Measurements from ENCODE around the gene TAPBP.
A peak's percentile ranks its signal among the peaks of the same experiment; 100 is the strongest.
"Not testable (repeated sequence)": the region's sequence is repeated elsewhere in the genome, so short reads cannot be mapped to it uniquely, and the experiment has no call there.

The TAPBP gene

DNA sequence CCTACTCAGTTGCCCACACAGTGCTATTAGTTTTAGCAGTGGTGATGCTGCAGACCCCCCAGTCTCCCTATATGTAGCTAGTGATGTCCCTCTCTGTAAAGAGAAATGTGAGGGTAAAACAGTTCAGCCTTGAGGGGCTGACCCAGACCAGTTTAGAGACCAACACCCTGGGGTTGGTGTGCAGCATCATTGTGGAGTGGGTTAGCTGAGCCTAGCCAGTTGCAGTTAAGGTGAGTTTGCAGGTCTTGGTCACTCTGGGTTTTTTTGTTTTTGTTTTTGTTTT lies 37.4 kb downstream of the TAPBP start:
- DNase-seq (ENCODE audit: low read depth), result no peak

DNA sequence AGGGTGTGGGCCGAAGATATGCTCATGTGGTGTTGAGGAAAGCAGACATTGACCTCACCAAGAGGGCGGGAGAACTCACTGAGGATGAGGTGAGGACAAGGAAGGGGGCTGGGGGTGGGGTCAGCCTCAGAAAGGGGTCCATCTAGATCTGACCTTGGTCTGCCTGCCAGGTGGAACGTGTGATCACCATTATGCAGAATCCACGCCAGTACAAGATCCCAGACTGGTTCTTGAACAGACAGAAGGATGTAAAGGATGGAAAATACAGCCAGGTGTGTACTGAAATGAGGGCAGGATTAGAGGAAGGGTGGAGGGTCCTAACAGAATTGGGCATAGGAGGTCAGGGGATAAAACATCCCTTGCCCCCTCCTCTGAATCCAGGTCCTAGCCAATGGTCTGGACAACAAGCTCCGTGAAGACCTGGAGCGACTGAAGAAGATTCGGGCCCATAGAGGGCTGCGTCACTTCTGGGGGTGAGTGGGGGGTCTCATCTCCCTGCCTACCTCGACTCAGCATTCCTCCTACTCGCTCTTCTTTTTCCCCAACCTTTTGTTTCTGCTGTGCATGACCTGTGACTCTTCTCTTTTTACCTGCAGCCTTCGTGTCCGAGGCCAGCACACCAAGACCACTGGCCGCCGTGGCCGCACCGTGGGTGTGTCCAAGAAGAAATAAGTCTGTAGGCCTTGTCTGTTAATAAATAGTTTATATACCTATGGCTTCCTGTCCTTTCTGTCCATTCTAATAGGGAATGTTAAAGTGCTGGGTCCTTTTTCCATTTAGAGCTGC lies 37.9 kb downstream of the TAPBP start:
- not testable (repeated sequence) for DNase-seq (ENCODE audit: low read depth)

DNA sequence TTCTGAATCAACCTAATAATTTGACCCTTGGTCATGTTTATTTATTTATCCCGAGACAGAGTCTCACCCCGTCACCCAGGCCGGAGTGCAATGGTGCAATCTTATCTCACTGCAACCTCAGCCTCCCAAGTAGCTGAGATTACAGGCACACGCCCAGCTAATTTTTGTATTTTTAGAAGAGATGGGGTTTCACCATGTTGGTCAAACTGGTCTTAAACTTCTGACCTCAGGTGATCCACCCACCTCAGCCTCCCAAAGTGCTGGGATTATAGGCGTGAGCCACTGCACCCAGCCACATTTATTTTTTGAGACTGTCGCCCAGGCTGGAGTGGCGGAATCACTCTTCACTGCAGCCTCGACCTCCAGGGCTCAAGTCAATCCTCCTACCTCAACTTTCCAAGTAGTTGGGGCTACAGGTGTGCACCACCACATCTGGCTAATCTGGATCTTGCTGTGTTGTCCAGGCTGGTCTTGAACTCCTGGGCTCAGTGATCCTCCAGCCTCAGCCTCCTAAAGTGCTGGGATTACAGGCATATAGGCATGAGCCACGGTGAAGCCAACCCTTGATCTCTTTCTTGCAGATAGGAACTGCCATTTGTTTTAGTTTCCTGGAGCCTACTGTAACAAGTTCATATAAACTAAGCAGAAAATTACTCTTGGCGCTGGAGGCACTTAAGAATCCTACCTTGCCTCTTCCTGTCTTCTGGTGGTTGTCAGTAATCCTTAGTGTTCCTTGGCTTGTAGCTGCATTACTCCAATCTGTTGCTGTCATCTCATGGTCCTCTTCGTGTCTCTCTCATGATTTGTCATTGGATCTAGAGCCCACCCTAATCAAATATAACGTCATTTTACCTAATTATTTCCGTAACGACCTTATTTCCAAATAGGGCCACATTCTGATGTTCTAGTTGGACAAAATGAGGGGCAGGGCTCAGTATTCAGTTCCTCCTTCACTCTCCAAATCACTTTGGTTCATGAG lies 39.7 kb downstream of the TAPBP start:
- no peak for DNase-seq (ENCODE audit: low read depth)

DNA sequence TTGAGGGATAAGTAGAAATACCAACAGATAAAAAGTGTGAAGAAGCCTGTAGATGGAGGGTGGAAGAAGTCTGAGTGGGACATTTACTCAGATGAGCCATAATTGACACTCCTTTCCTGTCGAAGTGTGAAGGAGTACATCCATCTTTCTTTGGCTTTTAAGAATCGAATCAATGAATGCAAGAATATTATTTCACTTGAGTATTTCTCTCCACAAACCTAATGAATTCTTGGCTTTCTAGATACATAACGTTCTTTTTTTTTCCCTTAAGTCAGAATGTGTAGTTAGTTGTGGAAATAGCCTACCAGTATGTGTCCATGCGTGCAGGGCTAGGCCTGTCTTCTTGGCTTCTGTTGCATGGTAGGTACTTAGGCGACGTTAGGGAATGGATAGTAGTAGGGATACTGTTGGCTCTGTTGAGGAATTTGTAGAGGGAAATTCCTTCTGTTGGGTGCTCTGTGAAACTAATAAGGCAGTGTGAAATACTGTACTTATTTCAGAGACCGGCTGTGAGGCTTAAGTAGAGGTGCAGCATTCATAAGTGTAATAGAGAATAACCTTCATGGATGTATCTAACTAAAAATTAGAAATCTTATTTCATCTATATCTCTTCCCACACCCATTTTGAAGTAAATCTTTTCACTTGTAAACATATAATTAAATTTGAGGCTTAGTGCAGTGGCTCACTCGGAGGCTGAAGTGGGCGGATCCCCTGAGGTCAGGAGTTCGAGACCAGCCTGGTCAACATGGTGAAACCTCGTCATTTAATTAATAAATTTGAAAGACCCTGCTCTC lies 40.6 kb downstream of the TAPBP start:
- no peak for DNase-seq (ENCODE audit: low read depth)

DNA sequence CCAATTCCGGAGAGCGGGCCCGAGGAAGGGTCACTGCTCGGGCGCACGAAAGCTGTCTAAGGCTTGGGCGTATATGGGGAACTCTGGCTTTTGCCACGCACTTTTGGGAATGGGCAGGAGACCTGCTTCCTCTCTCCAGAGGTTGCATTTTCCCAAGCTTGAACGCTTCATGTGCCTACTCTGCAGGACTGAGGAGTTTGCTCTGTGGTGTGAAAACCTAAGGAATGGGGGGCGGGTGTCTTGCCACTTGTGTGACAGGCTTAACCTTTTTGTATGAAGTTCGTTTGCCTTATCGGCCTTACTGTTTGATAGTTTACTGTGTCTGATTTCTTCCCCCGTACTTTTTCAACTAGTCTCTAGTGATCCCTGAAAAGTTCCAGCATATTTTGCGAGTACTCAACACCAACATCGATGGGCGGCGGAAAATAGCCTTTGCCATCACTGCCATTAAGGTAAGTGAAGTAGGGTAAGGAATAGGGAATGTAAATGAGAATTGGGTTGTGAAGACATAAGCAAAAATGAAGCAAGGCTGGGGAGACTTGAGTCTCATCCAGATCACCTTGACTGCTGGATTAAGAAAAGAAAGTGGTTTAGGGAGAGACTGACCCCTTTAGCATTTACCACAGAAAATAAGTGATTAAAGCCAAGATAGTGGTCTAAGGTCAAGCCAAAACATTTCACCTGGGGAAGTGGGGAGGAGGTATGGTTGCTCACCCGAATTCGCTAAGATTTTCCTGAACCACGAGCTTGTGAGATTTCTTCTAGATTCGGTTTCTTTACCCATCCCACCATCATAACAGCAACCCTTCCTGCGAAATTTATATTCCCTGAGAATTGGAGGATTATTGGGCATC lies 41.4 kb downstream of the TAPBP start:
- no peak for DNase-seq (ENCODE audit: low read depth)

DNA sequence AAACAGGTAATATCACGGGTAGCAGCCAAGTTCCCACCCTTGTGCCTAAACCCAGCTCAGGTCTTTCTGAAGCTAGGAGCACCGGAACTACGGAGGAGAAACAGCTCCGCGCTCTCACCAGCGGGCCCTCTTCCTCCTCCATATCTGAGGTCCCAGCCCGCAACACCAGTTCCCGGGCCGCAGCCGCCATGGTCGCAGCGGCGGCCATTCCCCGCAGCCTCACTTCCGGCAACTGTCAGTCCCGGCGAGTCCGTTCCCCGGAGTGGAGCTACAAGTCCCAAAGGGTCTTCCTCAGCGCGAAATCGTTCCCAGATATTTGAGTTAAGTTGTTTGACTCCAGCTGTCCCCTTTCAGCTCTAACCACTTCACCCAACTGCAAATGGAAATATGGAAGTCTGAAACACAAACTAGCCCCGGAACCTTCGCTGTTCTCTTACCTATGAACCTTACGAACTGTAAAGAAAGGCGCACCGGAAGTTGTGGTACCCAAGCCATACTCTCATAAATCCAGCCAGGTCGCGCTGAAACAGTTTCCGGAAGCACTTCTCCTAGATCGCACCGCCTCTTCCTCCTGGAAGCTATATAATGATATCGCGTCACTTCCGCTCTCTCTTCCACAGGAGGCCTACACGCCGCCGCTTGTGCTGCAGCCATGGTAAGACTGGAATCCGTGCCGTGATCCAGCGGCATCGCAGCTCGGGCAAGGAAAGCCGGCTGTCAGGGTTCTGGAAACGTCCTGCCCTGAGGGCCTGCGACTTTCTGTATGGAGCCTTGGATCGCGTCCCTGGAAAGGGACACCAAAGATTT lies 42.2 kb downstream of the TAPBP start, which contains the start of the genes RPS18 and VPS52:
TSS of gene RPS18 (plus strand) at position 608 of the 807 bp plus-strand sequence. CDS start at position 653, 45 bp downstream.
TSS of gene VPS52 (minus strand) at position 409 of the 807 bp plus-strand sequence. CDS start at position 208, 201 bp downstream.
- DNase-seq (ENCODE audit: low read depth), result peak; percentile 98

DNA sequence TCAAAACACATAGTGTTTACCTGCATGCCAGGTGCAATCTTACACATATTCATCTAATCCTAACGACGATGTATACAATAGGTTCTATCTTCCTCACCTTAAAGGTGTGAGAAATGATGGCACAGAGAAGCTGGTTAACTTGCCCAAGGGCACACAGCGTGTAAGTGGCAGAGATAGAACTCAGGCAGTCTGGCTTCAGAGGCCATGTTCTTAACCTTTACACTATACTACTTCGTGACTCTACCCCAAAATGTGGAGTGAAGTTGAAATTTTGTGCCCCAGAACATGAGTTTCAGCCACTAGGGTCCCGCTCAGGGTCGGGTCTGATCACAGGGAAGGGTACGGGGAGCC lies 42.8 kb downstream of the TAPBP start:
- DNase-seq (ENCODE audit: low read depth), result no peak

DNA sequence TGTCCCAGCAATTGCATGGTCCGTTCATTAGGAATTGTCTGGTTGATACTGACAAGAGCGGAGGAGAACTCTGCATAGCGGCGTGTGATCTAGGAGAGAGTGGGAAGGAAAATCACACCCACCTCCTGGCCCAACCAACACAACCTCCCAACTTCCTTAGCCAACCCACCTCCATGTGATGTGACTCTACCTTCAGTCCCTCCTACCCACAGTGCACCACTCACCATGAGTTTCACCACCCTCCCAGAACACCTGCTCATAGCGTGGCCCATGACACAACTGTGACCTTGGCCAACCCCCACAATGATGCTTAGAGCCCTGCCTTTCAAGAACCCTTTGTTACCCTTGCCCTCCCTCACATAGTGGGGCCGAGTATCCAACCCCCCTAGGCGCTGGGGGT lies 49.9 kb downstream of the TAPBP start:
- DNase-seq (ENCODE audit: low read depth), result no peak

DNA sequence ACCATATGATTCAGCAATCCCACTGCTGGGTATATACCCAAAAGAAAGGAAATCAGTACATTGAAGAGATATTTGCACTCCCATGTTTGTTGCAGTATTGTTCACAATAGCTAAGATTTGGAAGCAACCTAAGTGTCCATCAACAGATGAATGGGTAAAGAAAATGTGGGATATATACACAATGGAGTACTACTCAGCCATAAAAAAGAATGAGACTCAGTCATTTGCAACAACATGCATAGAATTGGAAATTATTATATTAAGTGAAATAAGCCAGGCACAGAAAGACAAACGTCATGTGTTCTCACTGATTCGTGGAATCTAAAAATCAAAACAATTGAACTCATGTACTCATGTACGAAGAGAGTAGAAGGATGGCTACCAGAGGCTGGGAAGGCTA lies 51.4 kb downstream of the TAPBP start:
- not testable (repeated sequence) for DNase-seq (ENCODE audit: low read depth)

DNA sequence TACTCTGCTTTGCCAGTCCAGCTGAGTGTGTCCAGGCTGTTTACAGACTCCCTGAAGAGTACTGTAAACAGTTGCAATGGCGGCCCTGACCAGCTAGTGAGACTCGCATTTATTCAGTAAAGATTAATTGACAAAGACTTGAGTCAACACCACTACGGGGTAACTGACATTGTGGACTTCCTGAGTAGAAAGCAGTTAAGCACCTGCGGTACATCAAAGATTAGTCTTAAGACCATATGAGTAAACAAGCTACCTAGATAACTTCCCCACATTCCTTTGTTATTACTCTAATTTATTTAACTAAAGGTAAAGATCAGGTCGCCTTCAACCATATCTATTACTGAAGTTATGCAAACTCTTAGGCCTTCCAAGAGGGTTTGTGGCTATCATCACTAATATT lies 54.8 kb downstream of the TAPBP start:
- no peak for DNase-seq (ENCODE audit: low read depth)

DNA sequence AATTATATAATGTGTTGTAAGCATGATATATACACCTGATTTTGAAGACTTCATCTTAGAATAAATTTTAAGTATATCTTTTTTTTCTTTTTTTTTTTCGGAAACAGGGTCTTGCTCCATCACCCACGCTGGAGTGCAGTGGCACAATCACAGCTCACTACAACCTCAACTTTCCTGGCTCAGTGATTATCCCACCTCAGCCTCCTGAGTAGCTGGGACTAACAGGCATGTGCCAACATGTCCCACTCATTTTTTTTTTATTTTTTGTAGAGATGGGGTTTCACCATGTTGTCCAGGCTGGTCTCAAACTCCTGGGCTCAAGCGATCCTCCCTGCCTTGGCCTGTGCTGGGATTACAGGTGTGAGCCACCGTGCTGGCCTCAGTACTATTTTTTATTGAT lies 59.3 kb downstream of the TAPBP start:
- DNase-seq (ENCODE audit: low read depth), result no peak

DNA sequence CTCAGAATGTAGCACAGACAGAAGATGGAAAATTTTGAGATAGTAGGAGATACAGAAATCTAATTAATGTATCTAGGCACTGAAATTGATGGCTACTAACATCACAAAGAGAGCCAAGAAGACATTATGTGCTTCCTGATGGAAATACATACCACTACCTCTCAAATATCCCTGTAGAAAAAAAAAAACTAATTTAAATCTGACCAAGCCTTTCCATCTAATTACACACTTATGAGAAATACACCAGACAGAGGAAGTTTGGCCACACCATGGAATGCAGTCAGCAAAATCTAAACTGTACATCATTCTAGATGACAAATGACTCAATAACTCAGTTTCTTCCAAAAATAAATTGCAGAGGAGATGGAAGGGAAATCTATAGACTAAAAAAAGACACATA lies 61.1 kb downstream of the TAPBP start:
- DNase-seq (ENCODE audit: low read depth), result no peak

DNA sequence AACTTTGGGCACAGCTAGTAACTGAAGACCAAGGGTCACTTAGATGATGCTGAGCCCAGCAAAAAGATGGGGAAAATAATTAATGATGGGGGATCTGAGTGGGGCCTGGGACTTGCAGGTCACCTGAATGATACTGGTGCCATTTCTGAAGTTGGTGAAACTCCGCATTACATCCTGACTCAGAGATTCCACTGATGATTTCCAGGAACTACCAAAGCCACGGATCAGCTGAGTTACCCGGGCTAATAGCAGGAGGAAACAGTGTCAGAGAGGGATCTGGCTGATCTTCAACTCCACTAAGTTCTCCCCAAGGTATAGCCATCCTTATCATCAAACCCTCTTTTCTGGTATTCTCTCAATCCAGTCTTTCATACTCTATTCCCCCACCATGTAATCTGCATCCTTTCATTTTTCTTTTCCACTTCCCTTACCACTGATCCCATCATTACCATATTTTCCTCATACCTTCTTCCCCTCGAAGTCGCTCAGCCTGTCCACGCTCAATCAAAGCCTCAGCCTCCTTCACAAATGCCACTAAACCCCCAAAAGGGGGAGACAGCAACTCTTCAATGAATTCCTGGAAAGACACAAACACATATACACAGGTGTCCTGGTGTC lies 62.4 kb downstream of the TAPBP start:
- DNase-seq (ENCODE audit: low read depth), result no peak

DNA sequence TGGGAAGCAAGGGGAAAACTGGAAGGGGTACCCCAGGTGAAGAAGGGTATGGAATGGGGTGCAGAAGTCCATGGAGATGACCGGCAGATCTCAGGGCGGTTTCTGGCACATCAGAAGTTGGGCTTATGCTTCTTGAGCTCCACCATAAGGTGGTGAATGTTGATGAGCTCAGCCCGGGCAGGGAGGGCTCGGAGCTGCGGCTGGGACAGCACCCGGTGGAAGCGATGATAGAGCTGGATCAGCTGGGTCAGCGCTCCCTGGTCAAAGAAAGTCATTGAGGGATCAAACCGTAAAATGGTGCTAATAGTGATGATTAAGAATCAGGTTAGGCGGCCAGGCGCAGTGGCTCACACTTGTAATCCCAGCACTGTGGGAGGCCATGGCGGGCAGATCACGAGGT lies 63.1 kb downstream of the TAPBP start:
- DNase-seq (ENCODE audit: low read depth), result no peak

DNA sequence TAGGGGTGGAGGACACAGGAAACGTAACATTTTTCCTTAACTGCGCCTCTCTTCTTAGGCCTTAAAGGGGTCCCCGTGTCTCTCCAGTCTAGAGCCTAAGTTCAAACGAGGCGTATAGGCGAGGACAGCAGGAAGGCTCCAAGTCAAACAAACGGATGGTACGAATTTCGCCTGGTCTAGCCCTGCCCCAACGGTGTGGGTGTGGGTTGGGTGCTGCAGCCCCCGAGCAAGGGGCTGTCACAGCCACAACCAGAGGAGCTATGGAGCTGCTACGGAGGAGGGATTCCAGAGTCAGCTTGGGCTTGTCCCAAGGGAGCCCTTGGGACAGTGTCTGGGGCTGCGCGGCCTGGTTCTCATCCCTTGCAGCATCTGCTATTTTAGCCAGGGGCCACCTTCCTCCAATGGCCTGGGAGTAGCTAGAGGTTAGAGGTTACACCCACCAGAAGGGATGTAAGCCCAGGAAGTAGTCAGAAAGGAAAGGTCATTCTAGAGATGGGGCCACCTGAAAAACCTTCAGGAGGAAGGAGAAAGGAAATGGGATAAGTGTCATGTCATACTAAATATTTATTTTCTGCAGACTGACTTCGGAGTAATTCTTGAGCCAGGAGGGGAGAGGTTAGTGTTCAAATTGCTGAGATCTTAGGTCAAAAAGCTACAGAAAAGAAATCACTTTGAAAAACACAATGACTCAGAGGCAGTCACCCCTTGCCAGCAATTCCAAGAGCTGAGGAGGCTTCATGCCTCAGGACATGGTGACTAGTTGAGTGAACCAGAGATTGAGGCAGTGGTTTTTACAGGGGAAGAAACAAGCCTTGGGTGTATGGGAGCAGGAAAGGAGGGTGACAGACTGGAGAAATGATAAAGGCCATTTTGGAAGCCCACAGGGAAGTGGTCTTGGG lies 63.9 kb downstream of the TAPBP start:
- DNase-seq (ENCODE audit: low read depth), result peak; percentile 60
